Measurements from ENCODE around the gene ZSCAN16. TPM values are rescaled to one million over a fixed set of nuclear protein-coding genes. Genes with fewer than 3 reads are reported as not detected.

The ZSCAN16 gene
- total and polyA plus RNA-seq, 2 experiments from 2014 or later, result 1.2 TPM

- 92 to 98% methylated on average over 2 of the region's 2 CpGs for WGBS, 2 experiments (ENCODE audit: low coverage in 1 of 2, low lambda C conversion rate in 2 of 2, missing lambda C conversion rate in 2 of 2)
- no peaks in the 10 kb centered on the region for H3K9me3 ChIP-seq (ENCODE audit: low read depth)
- no peak overlapping the region for H3K4me3 ChIP-seq
- in situ Hi-C loops (cut with MboI), result no loop called here
- no peaks in the 10 kb centered on the region for H3K9me2 ChIP-seq (ENCODE audit: insufficient read depth)
- H3F3A ChIP-seq (ENCODE audit: insufficient read depth), result 0 out of 2 replicates have a peak, but pooled peaks cover 7% of the 10 kb centered on the region
- no peak overlapping the region for H2AFZ ChIP-seq
- H3K4me1 ChIP-seq (ENCODE audit: insufficient read depth), result no peaks in the 10 kb centered on the region
- H3K4me2 ChIP-seq (ENCODE audit: unreplicated experiment), result no peak overlapping the region
- TF ChIP-seq EZH2phosphoT487 (IDR thresholded peaks at IDR 0.05; ENCODE audit: insufficient read depth, low read depth), result no peak
- no peak for TF ChIP-seq EZH2 (IDR thresholded peaks at IDR 0.05; ENCODE audit: insufficient read depth, poor library complexity, severe bottlenecking)
- no peak overlapping the region for H3K27ac ChIP-seq
- no peaks in the 10 kb centered on the region for H4K20me1 ChIP-seq (ENCODE audit: insufficient read depth)
- peaks cover 77% of the 10 kb centered on the region for H3K36me3 ChIP-seq (ENCODE audit: low read depth)
- H3K79me2 ChIP-seq (ENCODE audit: insufficient read depth), result peaks cover 35% of the 10 kb centered on the region
- no peak overlapping the region for H3K9ac ChIP-seq
- no peak for DNase-seq
- no peaks in the 10 kb centered on the region for H3K27me3 ChIP-seq (replicated peaks; ENCODE audit: insufficient read depth)
Measured at GRCh38 chr6:28152531-28152930, 28.1 kb downstream of the ZSCAN16 start.

- WGBS, 2 experiments (ENCODE audit: low coverage in 1 of 2, low lambda C conversion rate in 2 of 2, missing lambda C conversion rate in 2 of 2), result 100% methylated on average over 1 of the region's 1 CpG
- H3K27ac ChIP-seq, result no peak overlapping the region
- H2AFZ ChIP-seq, result no peak overlapping the region
Measured at GRCh38 chr6:28153546-28153945, 29.1 kb downstream of the ZSCAN16 start.

GRCh38 chr6:28154357-28154756 lies 29.9 kb downstream of the ZSCAN16 start:
- DNase-seq, result no peak
- H3K4me1 ChIP-seq (ENCODE audit: insufficient read depth), result no peaks in the 10 kb centered on the region
- peaks cover 72% of the 10 kb centered on the region for H3K36me3 ChIP-seq (ENCODE audit: low read depth)
- no peak overlapping the region for H3K4me3 ChIP-seq
- no peaks in the 10 kb centered on the region for H3K9me2 ChIP-seq (ENCODE audit: insufficient read depth)
- no peak overlapping the region for H3K9ac ChIP-seq
- H3K9me3 ChIP-seq (ENCODE audit: low read depth), result no peaks in the 10 kb centered on the region
- no peak overlapping the region for H3K27ac ChIP-seq
- H2AFZ ChIP-seq, result no peak overlapping the region
- in situ Hi-C loops (cut with MboI), result no loop called here
- H4K20me1 ChIP-seq (ENCODE audit: insufficient read depth), result no peaks in the 10 kb centered on the region
- peaks cover 19% of the 10 kb centered on the region for H3F3A ChIP-seq (ENCODE audit: insufficient read depth)
- no peak overlapping the region for H3K4me2 ChIP-seq (ENCODE audit: unreplicated experiment)
- no peaks in the 10 kb centered on the region for H3K27me3 ChIP-seq (replicated peaks; ENCODE audit: insufficient read depth)
- peaks cover 17% of the 10 kb centered on the region; the same call in 1 of the 2 replicates for H3K79me2 ChIP-seq (ENCODE audit: insufficient read depth)
- no peak for TF ChIP-seq EZH2phosphoT487 (IDR thresholded peaks at IDR 0.05; ENCODE audit: insufficient read depth, low read depth)
- no peak for TF ChIP-seq EZH2 (IDR thresholded peaks at IDR 0.05; ENCODE audit: insufficient read depth, poor library complexity, severe bottlenecking)

More at GRCh38 chr6:28153546-28153945, 29.1 kb downstream of the ZSCAN16 start:
- Histone ChIP-seq H3F3A (ENCODE audit: insufficient read depth) (peaks cover 11% of the 10 kb centered on the region), H3K4me1 (ENCODE audit: insufficient read depth) (no peaks in the 10 kb centered on the region), H3K4me3 (no peak overlapping the region), H3K27me3 (replicated peaks; ENCODE audit: insufficient read depth) (no peaks in the 10 kb centered on the region), H3K9ac (no peak overlapping the region), H3K9me3 (ENCODE audit: low read depth) (no peaks in the 10 kb centered on the region), H3K4me2 (ENCODE audit: unreplicated experiment) (no peak overlapping the region), H3K79me2 (ENCODE audit: insufficient read depth) (peaks cover 25% of the 10 kb centered on the region; the same call in 1 of the 2 replicates), H4K20me1 (ENCODE audit: insufficient read depth) (no peaks in the 10 kb centered on the region), H3K9me2 (ENCODE audit: insufficient read depth) (no peaks in the 10 kb centered on the region), H3K36me3 (ENCODE audit: low read depth) (peaks cover 76% of the 10 kb centered on the region)
- in situ Hi-C loops (cut with MboI), result no loop called here
- no peak for DNase-seq
- no peak for TF ChIP-seq EZH2 (IDR thresholded peaks at IDR 0.05; ENCODE audit: insufficient read depth, poor library complexity, severe bottlenecking)
- no peak for TF ChIP-seq EZH2phosphoT487 (IDR thresholded peaks at IDR 0.05; ENCODE audit: insufficient read depth, low read depth)

- Histone ChIP-seq H3K9me2 (ENCODE audit: insufficient read depth) (no peaks in the 10 kb centered on the region), H2AFZ (no peak overlapping the region), H3F3A (ENCODE audit: insufficient read depth) (peaks cover 36% of the 10 kb centered on the region)
Measured at GRCh38 chr6:28158318-28158717, 33.9 kb downstream of the ZSCAN16 start.

More at GRCh38 chr6:28158318-28158717, 33.9 kb downstream of the ZSCAN16 start:
- 98% methylated on average over 3 of the region's 3 CpGs for WGBS, 2 experiments (ENCODE audit: low coverage in 1 of 2, low lambda C conversion rate in 2 of 2, missing lambda C conversion rate in 2 of 2)
- Histone ChIP-seq H3K36me3 (ENCODE audit: low read depth) (peaks cover 34% of the 10 kb centered on the region), H3K9me3 (ENCODE audit: low read depth) (no peaks in the 10 kb centered on the region), H3K4me1 (ENCODE audit: insufficient read depth) (no peaks in the 10 kb centered on the region), H3K4me2 (ENCODE audit: unreplicated experiment) (no peak overlapping the region), H3K27me3 (replicated peaks; ENCODE audit: insufficient read depth) (no peaks in the 10 kb centered on the region), H3K9ac (no peak overlapping the region), H3K4me3 (no peak overlapping the region), H4K20me1 (ENCODE audit: insufficient read depth) (no peaks in the 10 kb centered on the region), H3K79me2 (ENCODE audit: insufficient read depth) (no peaks in the 10 kb centered on the region), H3K27ac (no peak overlapping the region)
- DNase-seq, result no peak
- TF ChIP-seq EZH2 (IDR thresholded peaks at IDR 0.05; ENCODE audit: insufficient read depth, poor library complexity, severe bottlenecking) (no peak), EZH2phosphoT487 (IDR thresholded peaks at IDR 0.05; ENCODE audit: insufficient read depth, low read depth) (no peak)
- in situ Hi-C loops (cut with MboI), result no loop called here

Data from GM23248 (cell line).